Mesodermal cell (in vitro differentiated cells): Measurements from ENCODE around the gene PALLD.

ENCODE experiments used
- H3K27ac ChIP-seq: 2 replicates; pipeline ENCODE4 v1.7.0; 2013; ENCODE audit warnings: mild to moderate bottlenecking, low read depth, low read length, moderate library complexity; ENCODE audit not compliant: severe bottlenecking
- H3K36me3 ChIP-seq: 2 replicates; pipeline ENCODE4 v1.7.1; 2013; ENCODE audit warnings: mild to moderate bottlenecking, low read length, moderate library complexity; ENCODE audit not compliant: control insufficient read depth, insufficient read depth
- H3K4me1 ChIP-seq: one replicate; pipeline ENCODE4 v1.7.1; 2013; ENCODE audit warnings: mild to moderate bottlenecking, low read length; ENCODE audit not compliant: insufficient read depth, control insufficient read depth, poor library complexity, severe bottlenecking
- H3K4me3 ChIP-seq: 2 replicates; pipeline ENCODE4 v1.7.0; 2013; ENCODE audit warnings: low read length, control low read depth, mild to moderate bottlenecking; ENCODE audit not compliant: insufficient read depth, poor library complexity, severe bottlenecking; ENCODE audit errors: extremely low read depth
- H3K9me3 ChIP-seq: 2 replicates; pipeline ENCODE4 v1.7.1; 2013; ENCODE audit warnings: mild to moderate bottlenecking, low read length, moderate library complexity; ENCODE audit not compliant: control insufficient read depth
- WGBS, 2 experiments: methylation state at CpG; one replicate each; pipeline ENCODE4 v1.1.5; 2013; ENCODE audit warnings: missing lambda C conversion rate in 2 of 2; ENCODE audit not compliant: insufficient coverage in 2 of 2; 5-methylcytosine and 5-hydroxymethylcytosine counted together

The PALLD gene

DNA sequence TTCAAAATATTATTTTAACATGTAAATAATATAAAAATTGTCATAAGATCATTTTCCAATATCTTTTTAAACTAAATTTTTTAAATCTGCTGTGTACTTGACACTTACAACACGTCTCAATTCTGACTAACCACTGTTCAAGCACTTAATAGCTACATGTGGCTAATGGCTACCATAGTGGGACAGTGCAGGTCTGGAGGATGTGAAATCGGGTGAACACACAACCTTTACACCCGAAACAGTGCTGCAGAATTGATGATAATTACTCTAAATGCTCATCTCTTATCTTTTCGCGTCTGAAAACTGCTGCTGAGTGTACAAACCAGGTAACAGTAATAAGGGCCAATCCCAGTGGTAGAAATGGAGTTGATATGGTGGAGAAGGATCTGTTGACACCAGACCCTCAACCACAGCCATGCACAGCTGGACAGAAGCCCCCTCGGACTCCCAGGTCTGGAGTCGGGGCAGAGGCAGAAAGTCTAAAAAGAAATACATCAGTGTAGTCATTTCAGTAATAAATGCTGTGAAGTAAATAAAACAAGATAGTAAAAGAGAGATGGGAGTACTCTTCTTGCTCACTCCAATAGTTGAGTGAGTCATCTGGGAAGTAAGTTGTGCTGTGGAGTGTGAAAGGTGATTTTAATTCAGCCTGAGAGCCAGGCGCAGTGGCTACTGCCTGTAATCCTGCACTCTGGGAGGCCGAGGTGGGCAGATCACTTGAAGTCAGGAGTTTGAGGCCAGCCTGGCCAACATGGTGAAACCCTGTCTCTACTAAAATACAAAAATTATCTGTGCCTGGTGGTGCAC lies 363.2 kb downstream of the PALLD start:
- no peak overlapping the region for H3K4me3 ChIP-seq
- H3K36me3 ChIP-seq: peaks cover 68% of the 10 kb centered on the region
- 89 to 94% methylated on average over 2 to 5 of the region's 9 CpGs for WGBS, 2 experiments
- peaks cover 16% of the 10 kb centered on the region for H3K4me1 ChIP-seq
- no peaks in the 10 kb centered on the region for H3K9me3 ChIP-seq
- H3K27ac ChIP-seq: no peak overlapping the region

DNA sequence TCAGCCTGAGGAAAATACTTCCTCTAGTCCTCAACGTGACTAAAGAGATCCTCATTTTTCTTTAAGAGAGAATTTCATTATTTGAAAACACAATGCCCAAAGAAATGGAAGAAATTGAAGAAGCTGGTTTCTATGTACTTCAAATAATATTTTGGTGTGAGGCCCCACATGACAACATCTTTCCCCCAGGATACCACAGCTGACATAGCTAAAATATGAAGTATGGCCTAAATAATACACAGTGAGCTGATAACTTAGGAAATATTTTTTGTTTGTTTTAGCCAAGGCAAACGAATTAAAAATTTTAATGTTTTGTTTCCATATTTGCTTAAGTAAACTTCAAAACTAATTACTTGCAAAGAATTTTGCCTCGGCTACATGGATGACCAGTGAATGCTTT lies 364.0 kb downstream of the PALLD start:
- WGBS, 2 experiments: no CpG with 5 or more reads among the region's 3 CpGs
- H3K4me1 ChIP-seq: peaks cover 16% of the 10 kb centered on the region
- H3K9me3 ChIP-seq: no peaks in the 10 kb centered on the region
- H3K36me3 ChIP-seq: peaks cover 61% of the 10 kb centered on the region
- no peak overlapping the region for H3K27ac ChIP-seq
- no peak overlapping the region for H3K4me3 ChIP-seq

DNA sequence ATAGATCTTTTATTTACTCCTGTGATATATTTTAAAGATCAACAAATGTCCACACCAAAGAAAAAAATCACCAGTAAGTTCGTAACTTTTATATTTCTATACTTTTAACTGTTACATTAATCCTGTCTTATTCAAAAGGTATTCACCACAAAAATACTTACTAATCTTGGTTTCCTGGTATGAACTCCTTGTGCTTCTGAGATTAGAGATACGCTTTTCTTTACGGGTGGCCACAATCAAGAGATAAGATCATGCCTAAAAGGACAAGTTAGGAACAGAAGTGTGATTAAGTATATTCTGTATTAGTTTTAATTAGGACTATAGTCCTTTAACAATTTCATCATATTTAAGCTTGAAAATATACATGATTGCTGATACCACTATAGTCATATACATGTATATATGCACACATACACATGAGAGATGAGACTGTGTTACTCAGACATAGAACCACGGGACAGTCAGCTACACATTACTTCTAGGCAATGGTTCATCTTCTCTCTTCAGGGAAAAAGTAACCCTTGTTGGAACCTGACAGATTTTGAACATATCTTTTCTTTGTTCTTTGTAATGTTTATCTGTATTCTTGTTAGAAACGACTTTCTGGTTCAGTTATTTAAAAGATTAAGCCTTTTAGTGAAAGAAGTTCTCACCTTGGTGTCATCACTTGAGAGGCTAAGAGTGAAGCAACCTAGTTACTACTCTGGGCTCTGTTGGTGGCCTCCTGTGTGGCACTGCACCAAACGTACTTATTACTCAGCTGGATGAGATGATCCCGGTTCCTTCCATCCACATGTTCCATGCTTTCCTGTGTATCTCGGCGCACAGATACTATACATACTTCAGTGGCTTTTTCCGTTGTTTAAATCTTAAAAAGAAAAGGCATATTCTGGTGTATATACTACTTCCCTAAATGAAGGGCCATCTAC lies 367.1 kb downstream of the PALLD start:
- 95% methylated on average over 4 to 6 of the region's 10 CpGs for WGBS, 2 experiments
- Histone ChIP-seq H3K27ac (no peak overlapping the region), H3K9me3 (no peaks in the 10 kb centered on the region), H3K36me3 (peaks cover 50% of the 10 kb centered on the region), H3K4me3 (no peak overlapping the region), H3K4me1 (peaks cover 24% of the 10 kb centered on the region)

GRCh38 chr4:168864821-168865541 lies 368.1 kb downstream of the PALLD start:
- Histone ChIP-seq H3K9me3 (no peaks in the 10 kb centered on the region), H3K27ac (peak overlapping the region; percentile 47), H3K4me1 (peaks cover 21% of the 10 kb centered on the region), H3K36me3 (peaks cover 48% of the 10 kb centered on the region), H3K4me3 (no peak overlapping the region)
- WGBS, 2 experiments: 50 to 75% methylated on average over 1 to 2 of the region's 5 CpGs

- Histone ChIP-seq H3K9me3 (no peaks in the 10 kb centered on the region), H3K4me1 (peaks cover 21% of the 10 kb centered on the region), H3K27ac (no peak overlapping the region), H3K36me3 (peaks cover 40% of the 10 kb centered on the region), H3K4me3 (no peak overlapping the region)
- 96% methylated on average over 2 to 3 of the region's 3 CpGs for whole genome bisulfite sequencing, 2 experiments
Observed at GRCh38 chr4:168865854-168866253, 369.0 kb downstream of the PALLD start.

DNA sequence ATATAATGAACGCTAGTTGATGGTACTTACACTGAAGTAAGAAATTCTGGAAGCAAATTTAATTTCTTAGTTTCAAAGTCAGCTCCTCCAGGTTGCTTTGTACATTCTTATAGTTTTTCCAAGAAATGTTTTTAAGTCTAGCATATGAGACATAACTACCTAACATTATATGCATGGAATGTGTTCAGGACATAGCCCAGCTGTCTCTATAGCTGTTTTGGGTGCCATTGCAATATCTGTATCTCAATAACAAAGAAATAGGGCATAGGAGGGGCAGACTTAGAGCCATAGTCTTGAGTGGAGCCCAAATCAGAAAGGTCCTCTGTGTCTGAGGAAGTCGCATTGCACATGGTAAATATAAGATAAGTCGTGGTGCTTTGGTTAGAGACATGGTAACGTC lies 369.8 kb downstream of the PALLD start:
- WGBS, 2 experiments: 100% methylated on average over 1 of the region's 4 CpGs; no CpG with 5 or more reads in 1 of the 2 experiments
- H3K4me1 ChIP-seq: peaks cover 21% of the 10 kb centered on the region

GRCh38 chr4:168867128-168867527 lies 370.3 kb downstream of the PALLD start:
- Histone ChIP-seq H3K27ac (no peak overlapping the region), H3K4me3 (no peak overlapping the region), H3K4me1 (peaks cover 21% of the 10 kb centered on the region), H3K36me3 (peaks cover 40% of the 10 kb centered on the region), H3K9me3 (no peaks in the 10 kb centered on the region)
- 92 to 100% methylated on average over 1 to 2 of the region's 2 CpGs for WGBS, 2 experiments

More for the DNA sequence above, 369.8 kb downstream of the PALLD start:
- no peak overlapping the region for H3K27ac ChIP-seq
- peaks cover 40% of the 10 kb centered on the region for H3K36me3 ChIP-seq
- H3K9me3 ChIP-seq: no peaks in the 10 kb centered on the region
- no peak overlapping the region for H3K4me3 ChIP-seq

DNA sequence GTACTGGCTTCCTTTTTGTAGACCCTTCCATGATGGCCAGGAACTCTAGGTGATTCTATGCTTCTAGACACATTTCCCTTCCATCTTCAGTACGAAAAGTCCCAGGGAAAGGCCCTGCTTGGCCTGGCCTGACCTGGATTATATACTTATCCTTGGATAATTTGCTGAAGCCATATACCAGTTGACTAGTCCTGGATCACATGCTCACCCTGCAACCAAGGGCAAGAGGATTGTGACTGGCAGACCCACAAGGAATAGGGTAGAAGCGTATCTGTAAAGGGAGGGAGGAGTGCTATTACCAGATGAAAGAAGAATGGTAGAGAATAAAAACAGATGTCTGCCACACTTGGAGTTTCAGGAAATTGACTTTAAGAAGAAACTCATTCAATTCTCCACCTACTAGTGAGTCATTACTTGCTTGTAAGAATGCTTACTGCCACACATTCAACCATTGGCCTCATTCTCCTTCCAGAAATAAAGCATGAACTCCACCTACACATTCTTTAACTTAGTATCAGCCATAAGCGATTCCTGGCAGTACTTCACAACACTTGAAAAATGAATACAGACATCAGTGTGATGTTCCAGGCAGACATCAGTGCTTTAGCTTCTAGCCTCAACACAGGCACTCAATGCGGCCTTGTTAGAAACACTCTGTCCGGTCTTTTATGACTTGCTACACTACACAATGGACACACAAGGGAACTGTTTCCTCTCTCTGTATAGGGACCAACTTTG lies 371.4 kb downstream of the PALLD start:
- peak overlapping the region; percentile 65 for H3K27ac ChIP-seq

GRCh38 chr4:168868802-168869201 lies 371.9 kb downstream of the PALLD start:
- H3K36me3 ChIP-seq: peaks cover 47% of the 10 kb centered on the region
- H3K9me3 ChIP-seq: no peaks in the 10 kb centered on the region
- WGBS, 2 experiments: 74 to 100% methylated on average over 2 of the region's 5 CpGs
- peaks cover 16% of the 10 kb centered on the region for H3K4me1 ChIP-seq
- peak overlapping the region; percentile 65 for H3K27ac ChIP-seq
- no peak overlapping the region for H3K4me3 ChIP-seq

More for the DNA sequence above, 371.4 kb downstream of the PALLD start:
- H3K36me3 ChIP-seq: peaks cover 44% of the 10 kb centered on the region
- 89 to 100% methylated on average over 3 to 4 of the region's 5 CpGs for WGBS, 2 experiments
- no peaks in the 10 kb centered on the region for H3K9me3 ChIP-seq
- peaks cover 19% of the 10 kb centered on the region for H3K4me1 ChIP-seq
- no peak overlapping the region for H3K4me3 ChIP-seq

DNA sequence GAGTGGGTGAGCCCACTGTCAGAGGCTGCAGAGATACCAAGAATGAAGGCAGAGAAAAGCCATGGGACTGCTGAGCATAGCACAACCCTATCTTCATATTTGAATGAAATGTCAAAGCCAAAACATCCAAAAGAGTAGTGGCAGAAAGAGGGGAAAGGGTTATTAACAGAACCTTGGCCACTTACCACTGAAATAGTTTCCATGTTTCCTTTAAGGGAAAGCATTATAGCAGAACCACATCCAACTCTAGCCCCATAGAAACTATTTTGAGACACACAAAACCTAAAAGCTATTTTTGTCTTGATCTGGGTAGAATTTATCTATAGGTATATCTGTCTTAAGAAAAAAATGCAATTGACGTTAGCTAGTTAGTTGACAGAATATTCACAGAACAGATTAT lies 373.2 kb downstream of the PALLD start:
- peaks cover 45% of the 10 kb centered on the region for H3K36me3 ChIP-seq
- H3K4me3 ChIP-seq: no peak overlapping the region
- H3K27ac ChIP-seq: no peak overlapping the region

More for the DNA sequence above, 373.2 kb downstream of the PALLD start:
- Histone ChIP-seq H3K9me3 (no peaks in the 10 kb centered on the region), H3K4me1 (peaks cover 16% of the 10 kb centered on the region)
- no CpG with 5 or more reads among the region's 1 CpG for WGBS, 2 experiments
